Peyer's patch (tissue), 4 donors: Measurements from ENCODE around the gene AMER2. TPM values are rescaled to one million over a fixed set of nuclear protein-coding genes. Genes with fewer than 3 reads are reported as not detected.

ENCODE experiments used
- DNase-seq, 3 donors: peaks; one replicate each; pipeline ENCODE4 v3.0.0-alpha.2; 2017 to 2019
- H3K27ac ChIP-seq, 4 donors: fragments of 200-600 bp; sonication (generic); one replicate each; pipeline ENCODE4 v1.5.1; 2016 to 2019
- H3K27me3 ChIP-seq, 2 donors: fragments of 200-600 bp; sonication (generic); one replicate each; pipeline ENCODE4 v1.5.1; 2019
- H3K36me3 ChIP-seq, 3 donors: fragments of 200-600 bp; sonication (generic); one replicate each; pipeline ENCODE4 v1.5.1; 2016 to 2019
- H3K4me1 ChIP-seq, 4 donors: fragments of 200-600 bp; sonication (generic); one replicate each; pipeline ENCODE4 v1.5.1; 2016 to 2019
- H3K4me3 ChIP-seq, 4 donors: fragments of 200-600 bp; sonication (generic); 1 replicate in 3 of 4; 2 replicates in 1 of 4; pipeline ENCODE4 v1.5.1; 2016 to 2019; ENCODE audit warnings: mild to moderate bottlenecking in 1 of 4
- H3K9me3 ChIP-seq, 4 donors: fragments of 200-600 bp; sonication (generic); one replicate each; pipeline ENCODE4 v1.5.1; 2016 to 2019; ENCODE audit warnings: mild to moderate bottlenecking in 1 of 4
- CTCF ChIP-seq, 6 experiments: fragments of 450-650 bp in 4 of 6; fragments of 200-600 bp in 2 of 6; sonication (generic) in 1 of 6; IDR thresholded peaks; one replicate each; pipeline ENCODE4 v1.5.1; 2017 to 2019; ENCODE audit warnings: antibody characterized with exemption in 6 of 6, mild to moderate bottlenecking in 3 of 6, moderate library complexity in 1 of 6
- POLR2A ChIP-seq, 2 donors: fragments of 450-650 bp; IDR thresholded peaks; one replicate each; pipeline ENCODE4 v1.5.1; 2017; ENCODE audit warnings: antibody characterized with exemption in 2 of 2, mild to moderate bottlenecking in 2 of 2, moderate library complexity in 2 of 2
- total RNA-seq, 4 donors: library from RNA; depleted of rRNA; stranded (reverse); fragments of >200 nt; gene quantifications; one replicate each; pipeline ENCODE4 v1.1.0, GENCODE V29; 2016

The AMER2 gene
- total RNA-seq, 4 donors from 2014 or later = not detected

- Histone ChIP-seq H3K27me3 (no peaks in the 10 kb centered on the region), H3K36me3 (no peaks in the 10 kb centered on the region), H3K4me3 (no peak overlapping the region), H3K9me3 (no peaks in the 10 kb centered on the region), H3K4me1 (no peaks in the 10 kb centered on the region), H3K27ac (no peak overlapping the region)
- TF ChIP-seq POLR2A (IDR thresholded peaks at IDR 0.05) (no peak), CTCF (IDR thresholded peaks at IDR 0.05) (no peak)
- DNase-seq = no peak
These were observed 8.9 kb upstream of the AMER2 start for GRCh38 chr13:25180775-25181537.

- no peak overlapping the region for H3K4me3 ChIP-seq
These were observed 8.0 kb upstream of the AMER2 start for GRCh38 chr13:25179832-25180774.

DNA sequence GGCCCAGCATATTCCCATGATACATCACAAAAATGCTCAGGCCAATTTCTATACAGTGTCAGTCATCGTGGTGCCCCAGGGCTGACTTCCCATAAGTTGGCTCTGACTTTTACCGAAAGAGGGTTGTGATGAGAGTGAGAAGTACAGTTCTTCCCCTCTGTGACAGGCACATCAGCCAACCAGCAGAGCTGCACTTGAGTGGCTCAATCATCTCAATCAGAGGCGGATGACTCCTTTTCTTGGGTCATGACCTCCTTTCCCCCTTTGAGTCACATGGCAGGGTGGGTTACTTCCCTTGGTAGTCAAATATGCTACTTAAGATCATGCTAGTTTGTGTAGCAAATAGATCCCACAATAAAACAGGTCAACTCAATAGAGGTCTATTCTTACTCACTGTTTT is 6.9 kb upstream of the AMER2 start:
- Histone ChIP-seq H3K4me3 (no peak overlapping the region), H3K27me3 (no peaks in the 10 kb centered on the region), H3K4me1 (no peaks in the 10 kb centered on the region), H3K36me3 (no peaks in the 10 kb centered on the region), H3K27ac (no peak overlapping the region), H3K9me3 (no peaks in the 10 kb centered on the region)
- DNase-seq = no peak
- TF ChIP-seq CTCF (IDR thresholded peaks at IDR 0.05) (no peak), POLR2A (IDR thresholded peaks at IDR 0.05) (no peak)

More at GRCh38 chr13:25179832-25180774, 8.0 kb upstream of the AMER2 start:
- H3K27me3 ChIP-seq = no peaks in the 10 kb centered on the region
- TF ChIP-seq CTCF (IDR thresholded peaks at IDR 0.05) (no peak), POLR2A (IDR thresholded peaks at IDR 0.05) (no peak)
- H3K27ac ChIP-seq = no peak overlapping the region
- DNase-seq = no peak
- no peaks in the 10 kb centered on the region for H3K36me3 ChIP-seq
- H3K9me3 ChIP-seq = no peaks in the 10 kb centered on the region
- H3K4me1 ChIP-seq = no peaks in the 10 kb centered on the region

DNA sequence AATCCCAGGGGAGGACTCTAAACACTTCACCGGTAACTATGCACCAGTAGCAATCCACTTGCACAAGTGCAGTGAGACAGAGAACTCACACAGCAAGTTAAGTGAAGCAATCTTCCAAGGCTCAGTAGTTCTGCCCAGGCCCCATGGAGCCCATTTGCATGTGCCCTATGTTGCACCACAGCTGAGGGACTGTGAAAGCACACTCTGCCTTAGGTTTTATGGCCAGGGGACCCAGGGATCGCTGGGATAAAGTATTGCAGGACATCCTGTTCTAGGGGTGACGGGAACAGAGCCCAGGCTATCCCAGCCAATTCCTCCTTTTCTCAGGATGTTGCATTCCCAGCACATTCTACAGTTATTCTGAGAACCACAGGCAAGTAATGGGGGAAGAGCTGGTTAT is 6.0 kb upstream of the AMER2 start:
- Histone ChIP-seq H3K4me3 (no peak overlapping the region), H3K9me3 (no peaks in the 10 kb centered on the region), H3K4me1 (no peaks in the 10 kb centered on the region), H3K27ac (no peak overlapping the region), H3K36me3 (no peaks in the 10 kb centered on the region), H3K27me3 (no peaks in the 10 kb centered on the region)
- DNase-seq = no peak
- no peak for TF ChIP-seq CTCF (IDR thresholded peaks at IDR 0.05)
- TF ChIP-seq POLR2A (IDR thresholded peaks at IDR 0.05) = no peak

DNA sequence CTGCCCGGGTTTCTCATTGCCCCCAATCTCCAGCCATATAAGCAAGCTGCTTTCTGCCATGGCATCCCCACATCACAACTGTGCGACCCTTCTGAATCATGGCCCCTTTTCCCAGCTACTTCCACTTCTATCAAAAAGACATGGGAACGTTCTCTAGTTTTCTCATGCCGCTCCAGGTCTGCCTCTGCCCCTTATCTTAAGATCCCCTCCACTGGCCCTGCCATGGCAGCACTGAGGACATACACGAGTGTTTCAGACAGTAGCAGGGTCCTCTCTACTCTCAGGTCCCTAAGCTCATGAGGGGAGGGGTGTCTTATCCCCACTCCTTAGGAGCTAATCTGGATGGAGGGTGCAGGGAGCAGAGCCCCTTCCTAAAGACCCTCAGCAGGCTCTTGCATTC is 5.5 kb upstream of the AMER2 start:
- Histone ChIP-seq H3K27me3 (no peaks in the 10 kb centered on the region), H3K4me3 (no peak overlapping the region), H3K4me1 (no peaks in the 10 kb centered on the region), H3K9me3 (no peaks in the 10 kb centered on the region), H3K27ac (no peak overlapping the region), H3K36me3 (no peaks in the 10 kb centered on the region)
- TF ChIP-seq POLR2A (IDR thresholded peaks at IDR 0.05) = no peak
- TF ChIP-seq CTCF (IDR thresholded peaks at IDR 0.05) = no peak
- no peak for DNase-seq
